Astrocyte (in vitro differentiated cells and primary cell): ENCODE data around the gene SHISA9.

Experiments used
- CTCF ChIP-seq: IDR thresholded peaks from 2 replicates; pipeline ENCODE4 v1.5.1; 2011; ENCODE audit warnings: low read depth, mild to moderate bottlenecking, inconsistent platforms, low read length, moderate library complexity; ENCODE audit not compliant: insufficient read depth
- EZH2 ChIP-seq: IDR thresholded peaks from 2 replicates; pipeline ENCODE4 v1.6.1; 2012; ENCODE audit warnings: mild to moderate bottlenecking, low read length, inconsistent platforms; ENCODE audit not compliant: insufficient read depth

- TF ChIP-seq CTCF = no peak
- no peak for TF ChIP-seq EZH2
Observed at GRCh38 chr16:13067648-13068047, 166.2 kb downstream of the SHISA9 start.
